22Rv1 (cell line): ENCODE measurements around the gene ACTR3C.

Experiments
- H3K27ac ChIP-seq: fragments of 450-650 bp; 2 replicates; pipeline ENCODE4 v1.5.1; 2017
- CTCF ChIP-seq: fragments of 450-650 bp; IDR thresholded peaks from 2 replicates; pipeline ENCODE4 v1.5.1; 2017; ENCODE audit warnings: mild to moderate bottlenecking
- ZFX ChIP-seq: fragments of 450-650 bp; IDR thresholded peaks from 2 replicates; pipeline ENCODE4 v1.6.1; 2017; ENCODE audit warnings: antibody characterized with exemption, borderline replicate concordance

Gene ACTR3C

GRCh38 chr7:150358433-150358832 is 35.1 kb upstream of the ACTR3C start:
- no peak overlapping the region for H3K27ac ChIP-seq
- TF ChIP-seq ZFX, result no peak
- no peak for TF ChIP-seq CTCF

GRCh38 chr7:150357771-150358427 is 34.6 kb upstream of the ACTR3C start:
- TF ChIP-seq ZFX (no peak), CTCF (no peak)
- H3K27ac ChIP-seq, result no peak overlapping the region

DNA sequence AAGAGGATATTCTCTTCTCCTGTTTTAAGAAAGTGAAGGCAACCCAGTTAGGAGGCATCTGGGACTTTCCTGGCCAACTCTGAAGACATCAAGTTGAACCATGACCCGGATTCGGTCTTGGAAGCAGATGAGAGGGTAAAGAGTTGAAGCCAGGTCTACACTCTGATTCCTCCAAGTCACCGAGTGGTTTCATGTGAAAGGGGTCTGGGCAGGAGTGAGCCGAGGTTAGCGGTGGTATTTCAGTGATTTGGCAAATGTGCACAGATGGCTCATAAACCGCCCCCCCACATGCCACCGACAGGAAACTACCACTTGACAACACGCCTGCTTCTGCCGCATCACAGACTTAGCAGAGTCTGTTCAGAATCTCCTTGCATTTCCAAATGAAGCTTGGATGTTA is 33.9 kb upstream of the ACTR3C start:
- no peak overlapping the region for H3K27ac ChIP-seq
- no peak for TF ChIP-seq ZFX
- TF ChIP-seq CTCF, result no peak

GRCh38 chr7:150356265-150356897 is 33.0 kb upstream of the ACTR3C start:
- TF ChIP-seq CTCF (peak; percentile 95), ZFX (no peak)
- peak overlapping the region; percentile 75 for H3K27ac ChIP-seq

DNA sequence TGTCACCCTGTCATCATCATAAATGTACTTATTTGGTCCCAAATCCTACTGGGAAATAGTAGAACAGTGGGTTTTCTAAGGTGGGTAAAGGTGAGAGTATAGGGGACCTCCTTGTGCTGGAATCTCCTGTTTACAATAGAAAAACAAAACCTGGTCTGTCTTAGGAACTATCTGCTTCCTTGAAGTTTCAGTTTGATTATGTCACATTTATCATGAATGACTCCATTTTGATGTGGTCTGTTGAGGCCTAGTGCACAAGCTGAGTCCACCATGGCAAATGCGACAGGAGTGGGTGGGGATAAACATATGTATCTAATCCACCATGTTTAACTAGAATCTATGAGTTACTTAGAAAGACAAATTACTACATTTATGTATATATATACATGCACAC is 32.3 kb upstream of the ACTR3C start:
- TF ChIP-seq ZFX (no peak), CTCF (no peak)
- peak overlapping the region; percentile 75 for H3K27ac ChIP-seq

DNA sequence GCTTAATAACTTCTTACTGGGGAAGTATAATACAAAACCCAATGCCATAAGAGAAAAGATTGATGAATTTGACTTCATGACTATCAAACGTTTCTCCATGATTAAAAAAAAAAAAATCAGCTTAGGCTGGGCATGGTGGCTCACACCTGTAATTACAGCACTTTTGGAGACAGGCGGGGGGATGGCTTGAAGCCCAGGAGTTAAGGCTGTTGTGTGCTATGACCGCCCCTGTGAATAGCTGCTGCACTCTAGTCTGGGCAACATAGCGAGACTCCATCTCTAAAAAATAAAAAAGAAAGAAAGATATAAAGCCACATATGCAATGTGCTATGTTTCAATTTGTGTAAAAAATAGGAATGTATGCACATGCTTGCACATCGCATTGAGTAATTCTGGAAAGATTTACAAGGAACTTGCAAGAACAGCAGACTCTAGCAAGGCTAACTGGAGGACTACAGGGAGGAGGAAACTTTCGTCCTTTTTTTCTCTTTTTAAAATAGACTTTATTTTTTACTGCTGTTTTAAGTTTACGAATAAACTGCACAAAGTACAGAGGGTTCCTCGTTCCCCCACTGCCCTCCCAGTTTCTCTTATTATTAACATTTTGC is 28.3 kb upstream of the ACTR3C start:
- TF ChIP-seq ZFX (no peak), CTCF (no peak)

GRCh38 chr7:150346922-150347321 is 23.6 kb upstream of the ACTR3C start:
- TF ChIP-seq ZFX, result no peak
- no peak for TF ChIP-seq CTCF
- H3K27ac ChIP-seq, result no peak overlapping the region

More for the DNA sequence above, 28.3 kb upstream of the ACTR3C start:
- H3K27ac ChIP-seq, result no peak overlapping the region
